ENCODE data around the gene STXBP6.
A peak's percentile ranks its signal among the peaks of the same experiment; 100 is the strongest.

The STXBP6 gene

DNA sequence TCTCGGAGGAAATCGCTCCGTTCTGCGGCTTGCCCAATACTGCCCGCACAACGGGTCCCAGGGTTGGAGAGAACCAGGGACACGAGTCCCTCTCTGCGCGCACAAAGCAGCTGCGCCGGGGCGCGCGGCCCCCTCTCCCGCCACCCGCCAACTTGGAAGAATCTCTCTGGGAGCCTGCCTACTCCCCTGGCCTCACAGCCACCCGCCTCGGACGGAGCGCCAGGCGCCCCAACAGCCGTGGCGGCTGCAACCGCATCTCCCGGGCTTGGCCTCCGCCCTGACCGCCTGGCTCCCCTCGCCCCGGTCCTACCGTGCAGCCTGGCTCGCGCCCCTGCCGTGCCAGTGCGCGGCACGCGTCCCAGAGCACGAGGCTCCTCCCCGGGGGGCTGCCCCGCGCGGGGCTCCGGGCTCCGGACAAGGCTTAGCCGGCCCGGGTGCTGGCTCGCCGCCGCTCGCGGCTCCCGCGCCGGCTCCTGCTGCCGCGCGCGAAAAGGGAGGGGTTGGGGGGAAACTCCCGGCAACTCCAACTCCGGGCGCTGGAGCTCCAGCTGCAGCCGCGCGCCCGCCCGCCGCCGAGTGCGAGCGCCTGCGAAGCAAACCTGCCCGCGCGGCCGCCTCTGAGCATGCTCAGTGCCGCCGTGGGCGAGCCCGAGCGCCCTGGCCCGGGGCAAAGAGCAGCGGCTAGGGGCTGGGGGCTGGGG lies at the start of gene STXBP6:
Gene STXBP6, minus strand, starts transcription at position 580 of the 701 bp plus-strand sequence. CDS start 75,329 bp downstream, outside the sequence.
- peak; percentile 85 for DNase-seq

DNA sequence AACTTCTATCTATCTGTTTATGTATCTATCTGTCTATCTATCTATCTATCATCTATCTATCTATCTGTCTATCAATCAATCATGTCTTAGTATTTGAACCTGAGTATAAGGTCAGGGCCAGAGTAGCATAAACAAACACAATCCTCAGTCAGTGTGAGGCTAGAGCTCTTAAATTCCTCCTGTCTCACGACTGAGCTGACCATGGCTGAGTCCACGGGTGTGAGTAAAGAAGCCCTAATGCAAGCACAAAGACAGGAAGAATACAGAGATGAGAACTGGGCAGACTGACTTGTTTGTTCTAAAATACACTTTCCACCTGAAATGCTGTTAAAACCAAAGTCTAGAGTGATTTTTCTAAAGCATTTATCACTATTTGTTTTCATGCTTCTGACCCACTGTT lies 47.2 kb upstream of the STXBP6 start:
- no peak for DNase-seq

DNA sequence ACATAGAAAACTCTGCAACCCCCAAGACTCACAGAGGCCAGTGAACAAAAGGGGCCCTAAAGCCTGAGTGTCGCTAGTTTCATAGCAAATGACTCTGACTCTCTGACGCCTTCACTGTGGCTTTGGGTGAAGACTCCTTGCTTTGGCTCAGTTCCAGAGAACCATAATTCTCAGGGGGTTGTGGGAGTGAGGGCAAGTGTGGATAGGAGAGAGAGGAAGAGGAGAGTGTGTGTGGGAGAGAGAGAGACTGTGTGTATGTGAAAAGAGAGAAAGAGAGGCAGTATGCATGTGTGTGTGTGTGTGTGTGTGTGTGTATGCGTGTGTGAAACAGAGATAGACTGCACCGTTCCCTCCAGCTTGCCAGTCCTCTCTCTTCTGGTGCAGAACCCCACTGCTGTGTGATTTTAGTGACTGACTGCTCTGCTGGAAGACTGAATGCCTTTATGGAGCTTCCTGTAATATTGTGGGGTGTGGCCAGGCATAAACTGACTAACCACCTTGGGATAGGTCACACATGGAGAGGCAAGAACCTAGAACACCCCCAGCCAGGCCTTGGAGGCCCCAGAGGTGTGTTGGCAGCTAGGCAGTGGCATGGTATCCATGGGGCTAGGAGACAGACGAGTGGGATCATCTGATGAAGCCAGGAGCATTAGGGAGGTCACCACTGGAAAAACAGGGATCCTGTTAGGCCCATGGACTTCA lies 45.9 kb upstream of the STXBP6 start:
- DNase-seq: no peak

DNA sequence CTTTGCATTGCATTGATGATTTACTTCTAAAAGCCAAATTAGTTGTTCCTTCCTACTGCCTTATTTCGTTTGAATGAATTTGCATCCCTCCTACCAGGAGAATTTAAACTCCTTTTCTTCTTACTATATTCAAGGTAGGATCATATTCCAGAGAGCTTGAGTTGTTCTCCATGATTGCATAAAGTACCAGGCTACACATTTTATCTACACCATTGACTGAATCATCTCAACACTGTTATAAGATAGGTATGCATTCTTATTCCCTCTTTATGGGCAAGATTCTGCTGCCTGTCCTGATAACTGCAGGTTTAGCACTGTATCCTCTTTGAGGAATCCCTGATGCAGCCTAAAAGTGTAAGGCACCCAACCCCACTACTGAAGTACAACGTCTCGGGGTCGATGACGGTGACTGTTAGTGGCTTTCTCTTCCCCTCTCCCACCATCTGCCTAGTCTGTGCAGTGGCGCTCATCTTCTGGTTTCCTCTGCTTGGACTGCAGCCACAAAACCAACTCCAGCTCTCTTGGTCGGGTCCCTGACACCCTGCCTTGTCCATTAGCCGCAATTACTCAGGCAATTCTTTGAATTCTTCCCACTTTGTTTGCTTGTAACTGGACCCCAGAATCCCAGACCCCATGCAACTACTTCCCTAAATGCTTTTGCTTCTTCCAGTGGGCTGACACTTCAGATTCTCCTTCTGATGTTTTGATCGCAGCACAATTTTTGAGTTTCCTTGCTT lies 44.4 kb upstream of the STXBP6 start:
- DNase-seq: no peak

DNA sequence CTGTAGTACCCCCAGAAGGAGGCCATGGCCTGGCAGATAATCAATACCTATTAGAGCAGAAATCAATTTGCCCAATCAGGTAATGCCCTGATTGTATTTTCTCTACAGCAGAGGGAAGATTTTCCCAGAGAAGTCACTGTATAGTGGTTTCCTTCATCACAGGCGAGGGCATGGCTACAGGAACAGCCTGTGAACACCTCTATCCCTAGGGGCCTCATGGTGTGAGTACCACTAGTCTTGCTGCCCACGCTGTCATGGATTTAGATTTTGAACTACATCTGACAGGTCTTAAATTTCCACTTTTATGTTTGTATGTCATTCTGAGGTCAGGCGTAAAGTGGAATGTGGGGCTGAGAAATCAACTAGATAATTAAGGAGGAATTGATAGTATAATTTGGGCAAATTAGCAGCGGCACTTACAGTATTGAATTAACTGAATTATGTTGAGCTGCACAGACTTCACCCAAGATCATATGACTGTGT lies 42.4 kb upstream of the STXBP6 start:
- no peak for DNase-seq

DNA sequence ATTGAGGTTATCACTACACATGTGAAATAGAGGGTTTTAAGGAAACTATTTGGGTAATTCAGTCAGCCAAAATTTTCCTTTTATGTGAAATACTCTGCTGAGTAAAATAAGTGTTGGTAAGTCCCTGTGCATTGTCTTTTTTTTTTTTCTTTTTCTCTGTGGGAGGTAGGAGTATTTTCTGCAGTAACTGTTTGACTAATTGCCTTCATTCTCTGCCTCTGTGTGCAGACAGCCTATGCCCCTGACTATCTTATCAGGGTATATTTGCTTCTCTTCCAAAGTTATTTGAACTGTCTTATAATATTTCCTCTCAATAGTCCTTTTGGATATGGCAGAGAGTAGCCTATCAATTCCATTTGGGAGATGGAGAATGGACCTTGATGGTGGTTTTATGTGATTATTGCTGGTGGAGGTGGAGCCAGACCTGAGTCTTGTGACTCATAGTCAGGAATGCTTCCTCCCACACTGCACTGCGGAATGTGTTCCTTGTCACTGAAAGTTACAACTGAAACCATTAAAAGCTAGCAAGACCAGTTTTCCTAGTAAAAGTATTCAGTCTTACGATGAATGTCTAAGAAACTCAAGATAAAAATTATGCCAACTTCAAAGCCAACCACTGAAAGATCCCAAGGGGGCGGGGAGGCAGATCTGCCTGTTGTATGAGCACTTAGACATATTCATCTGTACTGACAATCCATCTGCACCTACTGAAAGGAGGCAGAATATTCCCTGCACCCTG lies 40.9 kb upstream of the STXBP6 start:
- DNase-seq: no peak

DNA sequence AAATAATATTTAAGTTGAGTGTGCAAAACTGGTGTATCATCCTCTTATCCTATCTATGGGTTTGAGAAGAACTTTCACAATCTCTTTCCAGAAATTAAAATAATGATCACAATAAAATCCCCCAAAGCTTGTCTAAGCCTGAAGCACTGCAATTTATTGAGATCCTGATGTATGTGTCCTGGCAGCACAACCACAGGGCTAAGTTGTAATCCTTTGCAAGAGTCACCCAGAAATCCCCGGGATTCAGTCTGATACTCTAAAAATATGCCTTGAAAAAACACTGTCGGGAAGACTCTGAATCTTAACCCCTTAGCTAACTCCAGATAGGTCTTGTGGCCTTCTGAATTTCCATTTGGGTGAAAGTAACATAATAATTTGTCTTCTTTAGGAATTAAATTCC lies 40.3 kb upstream of the STXBP6 start:
- DNase-seq: no peak

DNA sequence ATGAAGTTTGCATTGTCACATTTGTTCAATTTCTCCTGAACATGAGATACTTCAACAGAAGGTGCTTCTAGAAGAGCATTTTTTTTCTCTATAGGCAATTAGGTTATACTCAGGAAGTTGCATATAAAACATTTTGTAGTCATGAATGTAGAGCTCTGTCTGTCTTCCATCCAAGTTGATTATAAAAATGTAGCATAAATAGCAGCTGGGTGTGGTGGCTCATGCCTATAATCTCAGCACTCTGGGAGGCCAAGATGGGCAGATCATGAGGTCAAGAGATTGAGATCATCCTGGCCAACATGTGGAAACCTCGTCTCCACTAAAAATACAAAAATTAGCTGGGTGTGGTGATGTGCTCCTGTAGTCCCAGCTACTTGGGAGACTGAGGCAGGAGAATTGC lies 39.5 kb upstream of the STXBP6 start:
- DNase-seq: no peak

DNA sequence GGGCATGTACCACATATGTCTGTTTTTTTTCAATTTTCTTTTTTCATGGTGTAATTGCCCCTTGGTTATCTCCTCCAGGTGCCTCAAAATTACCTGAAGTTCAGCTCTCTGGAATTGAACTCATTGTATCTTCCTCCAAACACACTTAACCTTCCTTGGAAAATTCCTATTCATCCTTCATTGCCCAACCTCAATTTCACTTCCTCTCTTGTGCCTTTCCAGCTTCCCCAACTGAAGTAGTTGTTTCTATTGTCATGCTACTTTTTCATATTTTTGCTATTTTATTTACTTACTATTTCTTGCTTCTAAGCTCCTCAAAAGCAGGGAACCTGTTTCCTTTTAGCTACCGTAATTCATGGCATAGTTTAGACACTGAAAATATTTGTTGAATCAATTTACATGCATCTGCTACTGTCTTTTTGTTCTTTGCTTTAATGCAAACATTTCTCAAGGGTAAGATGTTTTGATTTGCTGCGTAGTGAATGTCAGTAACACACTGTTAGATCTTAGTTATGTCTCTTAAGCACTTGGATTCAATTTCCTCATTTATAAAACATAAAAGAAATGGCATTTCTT lies 37.0 kb upstream of the STXBP6 start:
- DNase-seq: no peak

DNA sequence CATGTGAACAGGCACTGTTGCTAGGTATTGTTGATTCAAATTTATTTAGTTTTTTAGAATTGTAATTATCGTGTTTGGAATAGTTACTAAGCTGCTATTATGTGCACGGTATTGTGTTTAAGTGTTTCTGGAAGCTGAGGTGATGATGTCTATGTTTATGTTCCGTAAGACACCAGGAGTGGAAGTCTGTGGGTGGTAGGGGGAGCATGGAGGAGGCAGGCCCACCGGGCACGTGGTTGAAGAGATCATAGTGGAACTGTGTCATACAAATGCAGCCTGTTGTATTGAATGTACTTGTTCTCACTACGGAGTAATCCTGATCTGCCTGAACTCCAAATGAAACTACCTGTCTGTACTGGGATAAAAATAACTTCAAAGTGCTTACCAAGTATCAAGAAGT lies 36.1 kb upstream of the STXBP6 start:
- DNase-seq: no peak

DNA sequence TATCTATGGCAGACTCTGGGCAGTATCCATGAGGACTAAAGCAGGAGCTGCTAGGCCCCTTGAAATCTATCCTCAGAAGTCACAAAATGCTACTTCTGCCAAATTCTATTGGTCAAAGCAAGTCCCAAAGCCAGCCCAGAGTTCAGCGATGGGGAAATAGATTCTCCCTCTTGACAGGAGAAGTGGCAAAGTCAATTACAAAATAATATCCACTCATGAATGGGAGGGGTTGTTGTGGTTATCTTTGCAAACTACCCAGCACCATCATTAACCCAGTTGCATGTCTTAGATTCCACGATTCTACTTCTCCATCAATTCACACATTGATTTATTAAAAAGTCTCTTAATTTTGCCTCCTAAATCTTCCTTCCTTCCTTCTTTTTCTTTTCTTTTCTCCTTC lies 30.7 kb upstream of the STXBP6 start:
- no peak for DNase-seq

DNA sequence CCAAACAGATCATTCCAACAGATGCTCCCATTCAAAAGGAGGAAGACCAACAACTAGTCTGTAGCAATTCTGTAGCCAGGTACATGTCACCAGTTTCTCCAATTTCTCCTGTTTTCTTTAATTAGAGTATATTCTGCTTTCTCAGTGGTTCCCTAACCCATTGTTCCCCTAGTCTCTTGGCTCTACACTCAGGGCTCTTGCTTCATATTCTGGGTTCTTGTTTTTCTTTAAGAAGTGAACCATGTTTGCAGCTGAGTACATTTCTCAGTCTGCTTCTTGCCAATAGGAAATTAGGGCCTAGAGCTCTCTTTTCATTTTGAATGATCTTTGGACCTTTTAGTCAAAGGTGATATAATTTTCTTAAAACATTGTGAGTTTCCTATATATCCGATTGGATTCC lies 29.4 kb upstream of the STXBP6 start:
- no peak for DNase-seq

DNA sequence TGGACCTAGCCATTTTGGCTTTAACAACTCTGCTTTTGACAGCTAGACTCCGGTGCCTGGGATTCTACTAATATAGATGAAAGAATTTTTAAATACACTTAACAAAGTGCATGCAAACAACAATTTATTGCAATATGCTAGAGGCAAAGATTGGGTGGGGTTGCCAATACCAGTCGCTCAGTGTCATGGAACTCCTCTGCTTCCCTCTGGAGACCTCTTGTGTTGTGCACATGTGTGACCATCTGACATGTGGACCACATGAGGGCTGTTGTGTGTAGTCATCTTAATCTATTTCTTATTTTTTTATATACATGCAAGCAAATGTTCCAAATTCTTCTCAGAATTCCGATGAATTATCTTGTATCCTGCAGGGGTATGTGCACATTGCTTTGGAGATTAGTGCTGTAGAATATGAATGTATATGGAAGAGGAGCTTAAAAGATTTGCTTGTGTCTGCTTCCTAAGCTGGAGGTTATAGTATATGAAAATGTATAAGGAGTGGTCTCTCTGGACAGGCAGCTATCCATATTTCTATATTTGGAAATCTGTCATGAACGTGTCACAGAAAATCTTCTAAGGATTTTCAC lies 24.2 kb upstream of the STXBP6 start:
- no peak for DNase-seq

DNA sequence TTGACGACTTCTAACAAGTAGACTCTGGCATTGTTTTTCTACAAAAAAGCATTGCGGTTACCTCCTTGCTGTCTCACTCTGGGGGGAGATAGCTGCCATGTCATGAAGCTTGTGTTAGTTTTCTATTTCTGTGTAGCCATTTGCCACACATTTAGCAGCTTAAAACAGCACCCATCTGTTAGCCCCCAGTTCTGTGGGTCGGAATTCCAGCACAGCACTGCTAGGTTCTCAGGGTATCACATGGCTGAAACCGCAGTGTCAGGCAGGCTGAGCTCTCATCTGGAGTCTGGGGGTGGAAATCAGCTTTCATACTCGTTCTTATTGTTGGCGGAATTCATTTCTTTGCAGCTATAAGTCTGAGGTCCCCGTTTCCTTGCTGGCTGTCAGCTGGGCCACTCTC lies 19.9 kb upstream of the STXBP6 start:
- DNase-seq: no peak

DNA sequence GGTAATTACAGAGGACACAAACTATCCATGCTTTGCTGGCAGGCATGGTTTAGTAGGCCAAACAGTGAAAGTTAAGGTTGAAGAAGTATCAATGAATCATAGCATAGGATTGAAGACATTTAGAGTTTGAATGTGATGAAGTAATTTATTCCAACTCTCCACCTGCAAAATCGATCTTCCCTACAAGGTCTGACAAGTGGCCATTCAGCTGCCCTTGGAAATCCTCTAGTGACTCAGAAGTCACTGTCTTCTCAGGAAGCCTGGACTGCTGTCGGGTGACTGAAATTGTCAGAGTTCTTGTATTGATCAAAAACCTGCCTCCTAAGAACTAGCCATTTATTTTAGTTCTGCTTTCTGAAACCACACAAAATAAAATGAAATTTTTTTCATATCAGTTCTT lies 17.7 kb upstream of the STXBP6 start:
- no peak for DNase-seq

DNA sequence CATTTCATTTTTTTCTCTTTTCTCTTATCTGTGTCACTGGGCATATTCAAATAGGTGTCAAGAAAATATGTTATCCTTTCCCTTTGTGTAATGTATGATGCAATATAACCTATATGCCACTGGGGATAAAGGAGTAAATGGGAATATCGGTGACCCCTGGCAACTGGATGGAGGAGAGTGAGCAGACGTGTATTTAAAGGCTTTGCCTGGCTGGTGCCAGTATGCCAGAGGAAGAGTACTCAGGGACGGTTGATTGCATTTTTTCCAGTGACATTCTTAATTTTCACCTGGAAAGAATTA lies 12.0 kb upstream of the STXBP6 start:
- DNase-seq: no peak

DNA sequence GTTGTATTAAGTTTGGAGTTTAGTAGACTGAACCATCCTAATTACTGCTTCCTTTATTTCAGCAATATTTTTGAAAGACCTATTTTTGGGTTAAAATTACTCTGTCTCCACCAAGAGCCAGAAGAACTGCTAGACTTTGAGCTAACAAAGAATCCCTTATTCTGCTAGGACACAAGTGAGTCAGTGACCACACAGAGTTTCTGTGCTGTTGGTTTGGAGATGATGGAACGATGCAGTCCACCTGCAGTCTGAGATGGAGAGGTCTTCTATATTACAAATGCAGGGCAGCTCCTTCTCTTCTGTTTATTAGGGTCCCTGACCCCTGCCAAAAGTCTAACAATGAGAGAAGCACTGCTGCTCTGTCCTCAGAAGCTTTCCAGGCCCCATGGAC lies 6.7 kb upstream of the STXBP6 start:
- no peak for DNase-seq

DNA sequence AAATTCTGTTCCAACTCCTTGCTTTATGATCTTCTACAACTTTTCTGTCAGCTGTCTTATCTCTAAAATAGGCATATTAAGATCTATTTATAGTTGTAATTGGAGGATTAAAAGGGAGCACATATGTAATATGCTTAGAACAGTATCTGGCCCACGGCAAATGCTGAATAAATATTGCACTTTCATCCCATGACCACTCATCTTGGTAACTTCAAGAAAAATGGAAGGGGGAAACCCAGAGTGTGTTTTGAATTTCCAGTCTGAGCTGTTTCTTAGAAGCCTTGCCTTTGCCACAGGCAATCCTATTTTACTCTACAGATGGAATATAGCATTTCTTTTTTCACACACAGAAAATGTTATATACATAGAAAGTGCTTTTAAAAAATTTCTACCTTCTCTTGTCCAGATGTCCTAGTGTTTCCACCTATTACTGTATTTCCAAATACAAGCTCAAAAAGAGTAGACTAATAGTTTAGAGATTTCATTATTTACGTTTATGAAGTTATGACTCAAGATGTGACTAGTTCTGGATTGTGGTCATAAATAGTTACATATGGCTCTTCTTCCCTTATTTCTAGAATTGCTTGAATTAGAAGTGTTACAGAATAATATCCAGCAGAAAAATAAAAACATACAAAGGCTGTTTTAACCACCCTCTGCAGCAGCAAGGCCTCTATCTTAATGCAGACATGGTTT lies 6.2 kb upstream of the STXBP6 start:
- DNase-seq: no peak

DNA sequence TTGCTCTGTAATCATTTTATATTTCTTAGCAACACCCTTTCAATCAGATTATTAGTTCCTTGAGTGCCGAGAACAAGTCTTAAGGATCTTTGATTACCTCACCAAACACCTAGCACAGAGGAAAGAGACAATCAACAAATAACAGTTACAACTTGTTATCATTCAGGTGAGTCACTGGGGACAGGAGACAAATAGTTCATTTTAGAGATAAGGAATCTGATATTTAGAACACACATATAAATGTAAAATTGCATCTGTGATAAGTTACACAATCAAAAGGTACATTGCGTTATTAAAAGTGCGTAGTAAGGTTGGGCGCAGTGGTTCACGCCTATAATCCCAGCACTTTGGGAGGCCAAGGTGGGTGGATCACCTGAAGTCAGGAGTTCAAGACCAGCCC lies 5.1 kb upstream of the STXBP6 start:
- DNase-seq: no peak

DNA sequence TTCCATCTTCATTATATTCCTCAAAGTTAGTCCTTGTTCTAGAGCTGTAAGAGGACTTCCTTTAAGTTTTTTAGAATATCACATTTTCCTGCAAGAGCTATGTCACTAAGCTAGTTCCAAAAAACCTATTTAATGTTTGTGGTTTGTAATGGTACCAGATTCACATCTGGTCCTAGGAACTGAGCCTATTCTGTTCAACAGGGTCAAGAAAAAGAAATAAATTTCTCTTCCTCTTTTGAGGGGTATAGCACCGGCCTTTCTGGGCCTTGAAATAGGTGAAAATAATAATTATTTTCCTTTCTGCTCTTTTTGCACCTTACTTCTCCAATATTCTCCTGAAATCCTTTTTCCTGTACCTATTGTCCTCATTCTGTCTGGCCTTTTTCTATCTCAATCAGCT lies 3.6 kb upstream of the STXBP6 start:
- DNase-seq: no peak

DNA sequence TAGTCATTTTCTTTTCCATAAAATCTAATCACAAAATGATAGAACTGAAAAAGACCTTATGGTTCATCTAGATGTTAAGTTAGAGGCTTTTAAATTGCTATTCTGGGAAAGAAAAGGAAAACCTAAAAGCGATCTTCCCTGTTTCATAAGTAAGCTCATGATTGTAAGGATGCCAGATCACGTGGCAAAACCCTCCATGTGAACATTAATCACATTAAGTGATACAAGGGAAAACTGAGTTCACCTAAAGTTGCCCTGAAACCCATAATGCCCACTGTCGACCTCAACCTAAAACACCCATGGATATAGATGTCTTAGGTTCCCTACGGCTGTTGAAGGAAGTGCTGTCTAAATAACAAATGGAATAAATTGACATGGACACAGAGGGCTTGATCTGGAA lies 3.0 kb upstream of the STXBP6 start:
- no peak for DNase-seq

DNA sequence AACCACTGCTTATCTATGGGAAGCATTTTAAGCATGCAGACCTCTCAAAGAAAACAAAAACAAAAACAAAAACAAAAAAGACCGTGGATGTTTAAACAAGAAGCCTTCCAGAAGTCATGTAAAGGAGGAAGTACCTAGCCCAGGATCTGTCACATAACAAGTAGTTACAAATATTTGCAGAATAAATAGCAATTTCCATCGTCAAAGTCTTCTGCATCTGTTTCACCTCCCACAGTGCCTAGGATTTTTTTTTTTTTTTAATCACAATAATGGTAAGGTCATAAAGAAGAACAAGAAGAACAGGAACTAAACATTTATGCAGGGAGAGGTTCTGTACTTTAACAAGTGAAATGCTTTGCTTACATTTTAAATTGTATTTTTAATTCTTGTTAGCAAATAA lies 2.4 kb upstream of the STXBP6 start:
- no peak for DNase-seq
